H1 (cell line): ENCODE data around the gene ANKRD11. TPM values are rescaled to one million over a fixed set of nuclear protein-coding genes. Genes with fewer than 3 reads are reported as not detected.

Experiments
- CTCF ChIA-PET: fragments of 300-600 bp; sonication (Branson Sonifier 250); formaldehyde crosslinking; loops from one replicate; lab custom pipeline; 2021; ENCODE audit not compliant: partially characterized antibody; lab: Charles Lee
- POLR2A ChIA-PET: fragments of 300-600 bp; sonication (Branson Sonifier 250); formaldehyde crosslinking; loops from one replicate; lab custom pipeline; 2021; ENCODE audit warnings: inconsistent platforms; ENCODE audit not compliant: partially characterized antibody; lab: Charles Lee
- DNase-seq, 2 experiments: peaks; one replicate each; pipeline versions ENCODE4 v3.0.0 to v3.0.0-alpha.2; 2010 to 2022; ENCODE audit warnings: low spot score in 2 of 2, low read depth in 1 of 2, mixed read lengths in 1 of 2
- FAIRE-seq: peaks from 2 replicates; lab custom pipeline; 2011; peaks lifted over from hg19 to GRCh38; lab: Jason Lieb, UNC
- H2AFZ ChIP-seq: 2 replicates; pipeline ENCODE4 v1.8.1; 2012; ENCODE audit warnings: low read length, inconsistent platforms
- H2AK5ac ChIP-seq: 2 replicates; pipeline ENCODE4 v1.6.1; 2013; ENCODE audit warnings: low read depth, low read length
- H2BK120ac ChIP-seq: replicated peaks from 2 replicates; pipeline ENCODE3; 2013; ENCODE audit warnings: low read depth, low read length, inconsistent platforms
- H2BK12ac ChIP-seq: 2 replicates; pipeline ENCODE4 v1.6.1; 2013; ENCODE audit warnings: low read depth, low read length
- H2BK15ac ChIP-seq: 2 replicates; pipeline ENCODE4 v1.6.1; 2013; ENCODE audit warnings: low read length
- H2BK20ac ChIP-seq: 2 replicates; pipeline ENCODE4 v1.6.1; 2013; ENCODE audit warnings: low read length
- H2BK5ac ChIP-seq: 2 replicates; pipeline ENCODE4 v1.6.1; 2013; ENCODE audit warnings: low read depth, low read length
- H3K14ac ChIP-seq: 2 replicates; pipeline ENCODE4 v1.6.1; 2013; ENCODE audit warnings: inconsistent platforms; ENCODE audit not compliant: insufficient read length
- H3K18ac ChIP-seq: 2 replicates; pipeline ENCODE4 v1.6.1; 2013; ENCODE audit warnings: low read length; ENCODE audit errors: extremely low read depth
- H3K23ac ChIP-seq: 2 replicates; pipeline ENCODE4 v1.6.1; 2013; ENCODE audit warnings: inconsistent platforms; ENCODE audit not compliant: insufficient read length
- H3K23me2 ChIP-seq: 2 replicates; pipeline ENCODE4 v1.6.1; 2013; ENCODE audit warnings: low read depth, low read length
- H3K27ac ChIP-seq: 2 replicates; pipeline ENCODE4 v1.6.1; 2011; ENCODE audit warnings: low read depth, low read length, inconsistent platforms
- H3K27me3 ChIP-seq, 4 experiments: replicated peaks in 1 of 4; 1 replicate in 1 of 4; 2 replicates in 3 of 4; pipeline versions ENCODE4 v1.6.1 to v1.8.1; 2011 to 2013; ENCODE audit warnings: low read length in 3 of 4, mild to moderate bottlenecking in 3 of 4, inconsistent platforms in 2 of 4, mixed read lengths in 2 of 4, moderate library complexity in 1 of 4; ENCODE audit not compliant: control insufficient read depth in 3 of 4, insufficient read depth in 3 of 4; ENCODE audit errors: extremely low read depth in 1 of 4
- H3K36me3 ChIP-seq, 4 experiments: 2 replicates each; pipeline versions ENCODE4 v1.6.1 to v1.8.1; 2011 to 2013; ENCODE audit warnings: mild to moderate bottlenecking in 4 of 4, low read length in 3 of 4, moderate library complexity in 2 of 4, control low read depth in 1 of 4, inconsistent platforms in 1 of 4; ENCODE audit not compliant: insufficient read depth in 4 of 4, control insufficient read depth in 2 of 4
- H3K4ac ChIP-seq: replicated peaks from 2 replicates; pipeline ENCODE3; 2013; ENCODE audit warnings: low read length, low read depth, mixed read lengths, inconsistent platforms; ENCODE audit not compliant: insufficient read length
- H3K4me1 ChIP-seq, 4 experiments: replicated peaks in 1 of 4; 1 replicate in 1 of 4; 2 replicates in 3 of 4; pipeline versions ENCODE4 v1.6.1 to v1.8.1; 2011 to 2013; ENCODE audit warnings: low read length in 3 of 4, inconsistent platforms in 2 of 4, mixed read lengths in 1 of 4; ENCODE audit not compliant: insufficient read depth in 4 of 4, control insufficient read depth in 3 of 4
- H3K4me2 ChIP-seq, 2 experiments: 2 replicates each; pipeline versions ENCODE4 v1.6.1 to v1.8.1; 2011 to 2013; ENCODE audit warnings: low read depth in 2 of 2, low read length in 2 of 2, control low read depth in 1 of 2, inconsistent platforms in 1 of 2, mild to moderate bottlenecking in 1 of 2; ENCODE audit not compliant: insufficient read depth in 1 of 2
- H3K4me3 ChIP-seq, 4 experiments: fragments of 200-600, 300-600 bp in 1 of 4; sonication (generic), shearing (Covaris generic), sonication (Bioruptor Twin) in 1 of 4; 2 replicates each; pipeline versions ENCODE4 v1.5.1 to v1.8.1; 2011 to 2016; ENCODE audit warnings: low read length in 4 of 4, low read depth in 3 of 4, control low read depth in 2 of 4, inconsistent platforms in 2 of 4, mild to moderate bottlenecking in 2 of 4, mixed read lengths in 1 of 4, moderate library complexity in 1 of 4; ENCODE audit not compliant: insufficient read depth in 2 of 4; ENCODE audit errors: extremely low read depth in 1 of 4
- H3K56ac ChIP-seq: replicated peaks from 2 replicates; pipeline ENCODE3; 2013; ENCODE audit warnings: low read depth, mild to moderate bottlenecking, mixed read lengths, low read length, inconsistent platforms; ENCODE audit not compliant: insufficient read length
- H3K79me1 ChIP-seq: 2 replicates; pipeline ENCODE4 v1.6.1; 2013; ENCODE audit warnings: low read depth, low read length, control low read depth
- H3K79me2 ChIP-seq, 2 experiments: 2 replicates each; pipeline versions ENCODE4 v1.6.1 to v1.8.1; 2012 to 2013; ENCODE audit warnings: low read length in 2 of 2, mild to moderate bottlenecking in 2 of 2, inconsistent platforms in 1 of 2; ENCODE audit not compliant: insufficient read depth in 2 of 2, control insufficient read depth in 1 of 2
- H3K9ac ChIP-seq, 4 experiments: replicated peaks in 1 of 4; 1 replicate in 1 of 4; 2 replicates in 3 of 4; pipeline versions ENCODE4 v1.6.1 to v1.8.1; 2011 to 2013; ENCODE audit warnings: low read depth in 3 of 4, low read length in 3 of 4, control low read depth in 2 of 4, mild to moderate bottlenecking in 2 of 4, moderate library complexity in 2 of 4, inconsistent platforms in 1 of 4; ENCODE audit errors: extremely low read depth in 1 of 4
- H3K9me3 ChIP-seq, 2 experiments: 2 replicates each; pipeline versions ENCODE4 v1.6.1 to v1.8.1; 2012 to 2013; ENCODE audit warnings: mild to moderate bottlenecking in 2 of 2, moderate library complexity in 2 of 2, control low read depth in 1 of 2, inconsistent platforms in 1 of 2, low read depth in 1 of 2, low read length in 1 of 2, mixed read lengths in 1 of 2; ENCODE audit not compliant: insufficient read depth in 2 of 2
- H4K20me1 ChIP-seq, 2 experiments: replicated peaks in 1 of 2; 2 replicates each; pipeline versions ENCODE3 to v1.8.1; 2011 to 2013; ENCODE audit warnings: inconsistent platforms in 2 of 2, low read length in 2 of 2, mild to moderate bottlenecking in 1 of 2; ENCODE audit not compliant: insufficient read depth in 2 of 2, control insufficient read depth in 1 of 2
- H4K5ac ChIP-seq: 2 replicates; pipeline ENCODE4 v1.6.1; 2013; ENCODE audit warnings: low read length, low read depth, mixed read lengths, inconsistent platforms; ENCODE audit not compliant: insufficient read length
- H4K8ac ChIP-seq: 2 replicates; pipeline ENCODE4 v1.8.0; 2013; ENCODE audit warnings: mild to moderate bottlenecking, moderate library complexity, low read length, inconsistent platforms; ENCODE audit not compliant: insufficient read depth; ENCODE audit errors: extremely low read depth
- H4K91ac ChIP-seq: replicated peaks from 2 replicates; pipeline ENCODE3; 2013; ENCODE audit warnings: low read length, mixed read lengths, inconsistent platforms; ENCODE audit not compliant: insufficient read length
- POLR2AphosphoS5 ChIP-seq: IDR thresholded peaks from 2 replicates; pipeline ENCODE4 v1.6.1; 2011; ENCODE audit warnings: low read depth, low read length
- SIN3A ChIP-seq, 2 experiments: IDR thresholded peaks in 1 of 2; conservative IDR thresholded peaks in 1 of 2; 2 replicates each; pipeline ENCODE4 v1.6.1; 2011 to 2012; ENCODE audit warnings: low read length in 2 of 2, improper control_type of control experiment in 1 of 2, low read depth in 1 of 2, mild to moderate bottlenecking in 1 of 2
- SIRT6 ChIP-seq: IDR thresholded peaks from one replicate; pipeline ENCODE4 v1.7.1; 2012; ENCODE audit warnings: low read length, inconsistent platforms
- WGBS, 2 experiments: shearing (Covaris generic) in 1 of 2; methylation state at CpG; one replicate each; pipeline versions ENCODE4 v1.1.6 to v1.1.7; 2013 to 2015; ENCODE audit warnings: low lambda C conversion rate in 2 of 2, mixed read lengths in 2 of 2, inconsistent platforms in 1 of 2, low coverage in 1 of 2, missing lambda C conversion rate in 1 of 2; ENCODE audit not compliant: insufficient replicate concordance in 2 of 2, insufficient coverage in 1 of 2, insufficient read length in 1 of 2; ENCODE audit errors: extremely low coverage in 1 of 2, missing lambda C conversion rate in 1 of 2; 5-methylcytosine and 5-hydroxymethylcytosine counted together
- polyA plus RNA-seq, 7 experiments: library from polyadenylated mRNA; depleted of rRNA in 3 of 7; stranded (reverse) in 5 of 7; unstranded in 2 of 7; fragments of >200 nt in 5 of 7; fragments of 200-250 nt in 2 of 7; gene quantifications; 1 replicate in 5 of 7; 2 replicates in 1 of 7; 4 replicates in 1 of 7; pipeline versions ENCODE4 v1.2.1 to v1.2.3, GENCODE V29; 2011 to 2013; ENCODE audit warnings: missing spikeins in 2 of 7, mixed read lengths in 2 of 7
- total RNA-seq: library from RNA; stranded (reverse); fragmentation: NEBNext Ultra II Directional; extraction: Animal tissue kit (Norgen Biotek cat#: 25700); gene quantifications from 2 replicates; pipeline ENCODE4 v1.2.1, GENCODE V29; 2021

ANKRD11 gene
- total and polyA plus RNA-seq, 2 of the 8 experiments (the other 6 are each of a cell fraction or from before 2014, with no cell fraction given), result 46.5 to 142 TPM

DNA sequence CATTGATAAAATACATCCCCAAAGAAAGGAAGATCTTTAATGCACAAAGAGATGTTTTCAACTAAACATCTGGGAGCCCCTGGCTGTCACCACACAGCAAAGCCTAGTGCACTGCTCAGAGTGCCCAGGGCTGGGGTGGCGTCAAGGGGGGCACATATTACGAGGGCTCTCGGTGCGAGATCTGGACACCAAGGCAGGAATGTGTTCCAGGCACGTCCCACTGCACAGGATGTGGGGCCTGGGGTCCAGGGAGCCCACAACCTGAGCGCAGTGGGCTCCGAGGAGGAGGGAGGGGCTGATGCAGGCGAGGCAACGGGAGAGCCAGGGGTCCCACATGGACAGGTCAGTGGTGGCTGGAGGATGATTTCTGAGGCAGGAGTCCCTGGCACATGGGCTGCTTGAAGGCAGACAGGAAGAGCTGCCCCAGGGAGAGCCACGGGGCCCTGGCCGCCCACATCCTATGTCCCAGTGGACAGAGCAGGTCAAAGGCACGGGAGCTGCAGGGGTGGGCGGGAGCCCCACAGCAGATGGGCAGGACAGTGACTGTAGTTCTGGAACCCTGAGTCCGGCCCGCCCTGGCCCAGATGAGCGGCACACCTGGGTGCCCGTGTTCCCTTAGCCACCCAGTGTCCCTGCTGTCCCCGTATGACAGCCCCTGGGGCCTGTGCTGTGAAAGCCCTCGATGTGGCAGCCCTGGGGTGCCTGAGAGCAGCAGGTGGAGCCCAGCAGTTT, 216.5 kb downstream of the ANKRD11 start:
- no peak overlapping the region for H3K9ac ChIP-seq
- H3K9me3 ChIP-seq, result no peaks in the 10 kb centered on the region

More for the DNA sequence above, 216.5 kb downstream of the ANKRD11 start:
- Histone ChIP-seq H2BK15ac (no peak overlapping the region), H3K4me2 (no peak overlapping the region), H3K79me1 (peaks cover 8% of the 10 kb centered on the region), H4K91ac (no peak overlapping the region), H2AK5ac (no peak overlapping the region), H3K27ac (no peak overlapping the region), H3K4me1 (no peaks in the 10 kb centered on the region), H3K56ac (no peak overlapping the region), H3K27me3 (no peaks in the 10 kb centered on the region), H3K4me3 (no peak overlapping the region), H4K8ac (no peak overlapping the region), H2BK5ac (no peak overlapping the region), H3K14ac (no peak overlapping the region), H2BK20ac (no peak overlapping the region), H2AFZ (no peak overlapping the region), H3K79me2 (peaks cover 0 to 5% of the 10 kb centered on the region in 2 experiments; a peak in 1 of 4 replicates), H4K5ac (no peak overlapping the region), H3K4ac (no peak overlapping the region), H3K23me2 (no peaks in the 10 kb centered on the region), H2BK120ac (no peak overlapping the region), H2BK12ac (no peak overlapping the region), H3K36me3 (peaks cover 12 to 75% (median 43%) of the 10 kb centered on the region in 4 experiments), H3K23ac (no peak overlapping the region), H4K20me1 (peaks cover 9 to 16% of the 10 kb centered on the region in 2 experiments), H3K18ac (no peak overlapping the region)
- CTCF ChIA-PET, result interaction anchor here (0.7 kb wide), 1 partner anchor 71 kb away, joined by 4 read pairs; no protein-coding TSS in a partner anchor
- POLR2A ChIA-PET, result interaction anchor here (1.1 to 3.5 kb wide), 4 partner anchors 8 to 19 kb away, joined by 3 to 13 read pairs (median 4); no protein-coding TSS in a partner anchor
- DNase-seq, result no peak
- no peak for FAIRE-seq
- WGBS, 2 experiments, result 94% methylated on average over 18 of the region's 19 CpGs; no CpG with 5 or more reads in 1 of the 2 experiments
- TF ChIP-seq SIN3A (conservative IDR thresholded peaks at IDR 0.05 in 1 of 2, IDR thresholded peaks at IDR 0.05 in 1 of 2; ENCODE audit: low read depth in 1 of 2, low read length in 2 of 2), result no peak
- TF ChIP-seq SIRT6, result no peak
- peak; percentile 17; the same call in 1 of the 2 replicates for TF ChIP-seq POLR2AphosphoS5
